ENCODE measurements around the gene FAM13A. TPM values are rescaled to one million over a fixed set of nuclear protein-coding genes. Genes with fewer than 3 reads are reported as not detected.

The FAM13A gene
- total and polyA plus RNA-seq, 8 donors = 6.0 to 132 (median 45.7) TPM

DNA sequence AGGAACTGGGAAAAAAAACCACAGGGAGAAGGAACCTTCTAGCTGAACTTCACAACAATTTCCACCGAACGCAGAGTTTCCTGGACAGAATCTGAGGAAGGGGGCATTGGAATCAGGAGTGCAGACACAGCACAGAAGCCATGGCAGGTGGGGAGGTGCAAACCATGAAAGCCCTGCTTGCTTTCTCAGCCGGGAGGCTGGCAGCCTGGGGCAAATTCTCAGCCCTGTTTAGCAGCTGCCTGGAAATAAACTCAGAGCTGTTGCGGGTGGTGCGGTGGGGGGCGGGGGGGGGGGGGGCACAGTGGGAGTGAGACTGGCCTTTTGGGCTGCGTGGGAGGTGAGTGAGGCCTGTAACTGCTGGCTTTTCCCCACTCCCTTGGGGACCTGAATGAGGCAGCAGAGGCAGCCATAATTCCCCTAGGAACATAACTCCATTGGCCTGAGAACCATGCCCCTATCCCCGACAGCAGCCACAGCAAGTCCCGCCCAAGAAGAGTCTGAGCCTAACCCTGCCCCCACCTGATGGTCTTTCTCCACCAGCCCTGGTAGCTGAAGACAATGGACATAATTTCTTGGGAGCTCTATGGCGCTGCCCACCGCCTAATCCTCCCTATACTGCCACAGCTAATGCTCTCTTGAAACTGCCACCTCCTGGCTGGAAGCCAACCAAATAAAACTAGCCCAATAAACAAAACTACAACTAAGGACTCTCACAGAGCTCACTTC, 176.3 kb downstream of the FAM13A start:
- intact Hi-C loops (cut with DNase I; ENCODE audit: low total_unique reads) = no loop called here
- Histone ChIP-seq H3K9me3 (no peaks in the 10 kb centered on the region), H3K4me1 (peaks cover 0 to 16% (median 6%) of the 10 kb centered on the region in 4 donors), H3K4me3 (no peak overlapping the region), H3K36me3 (no peaks in the 10 kb centered on the region), H3K27ac (no peak overlapping the region), H3K27me3 (no peaks in the 10 kb centered on the region)
- WGBS, 5 donors = 76 to 94% (median 86%) methylated on average over 9 to 11 of the region's 11 CpGs
- TF ChIP-seq POLR2A (IDR thresholded peaks at IDR 0.05) (no peak), POLR2AphosphoS5 (IDR thresholded peaks at IDR 0.05) (no peak), EP300 (IDR thresholded peaks at IDR 0.05) (no peak)
- TF ChIP-seq, protein P1, sequence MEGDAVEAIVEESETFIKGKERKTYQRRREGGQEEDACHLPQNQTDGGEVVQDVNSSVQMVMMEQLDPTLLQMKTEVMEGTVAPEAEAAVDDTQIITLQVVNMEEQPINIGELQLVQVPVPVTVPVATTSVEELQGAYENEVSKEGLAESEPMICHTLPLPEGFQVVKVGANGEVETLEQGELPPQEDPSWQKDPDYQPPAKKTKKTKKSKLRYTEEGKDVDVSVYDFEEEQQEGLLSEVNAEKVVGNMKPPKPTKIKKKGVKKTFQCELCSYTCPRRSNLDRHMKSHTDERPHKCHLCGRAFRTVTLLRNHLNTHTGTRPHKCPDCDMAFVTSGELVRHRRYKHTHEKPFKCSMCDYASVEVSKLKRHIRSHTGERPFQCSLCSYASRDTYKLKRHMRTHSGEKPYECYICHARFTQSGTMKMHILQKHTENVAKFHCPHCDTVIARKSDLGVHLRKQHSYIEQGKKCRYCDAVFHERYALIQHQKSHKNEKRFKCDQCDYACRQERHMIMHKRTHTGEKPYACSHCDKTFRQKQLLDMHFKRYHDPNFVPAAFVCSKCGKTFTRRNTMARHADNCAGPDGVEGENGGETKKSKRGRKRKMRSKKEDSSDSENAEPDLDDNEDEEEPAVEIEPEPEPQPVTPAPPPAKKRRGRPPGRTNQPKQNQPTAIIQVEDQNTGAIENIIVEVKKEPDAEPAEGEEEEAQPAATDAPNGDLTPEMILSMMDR (IDR thresholded peaks at IDR 0.05) = no peak
- no peak for DNase-seq

DNA sequence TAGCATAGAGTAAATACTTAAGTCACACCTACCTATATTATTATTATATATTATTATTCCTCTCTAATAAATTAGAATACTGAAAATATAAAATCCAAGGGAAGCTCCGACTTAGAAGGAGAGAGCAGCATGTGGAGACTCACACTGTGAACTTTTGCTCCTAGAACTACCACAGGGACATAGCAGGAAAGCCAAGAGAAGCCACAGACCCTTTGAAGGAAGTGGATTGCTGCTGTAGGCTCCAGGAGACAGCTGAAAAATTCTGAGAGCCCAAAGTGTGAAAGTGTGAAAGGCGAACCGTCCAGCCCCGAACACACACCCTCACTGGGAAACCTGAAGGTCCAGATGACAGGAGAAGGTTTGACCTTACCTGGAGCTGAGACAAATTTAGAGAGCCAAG, 177.0 kb downstream of the FAM13A start:
- intact Hi-C loops (cut with DNase I; ENCODE audit: low total_unique reads) = no loop called here
- TF ChIP-seq EP300 (IDR thresholded peaks at IDR 0.05) = no peak
- TF ChIP-seq POLR2AphosphoS5 (IDR thresholded peaks at IDR 0.05) = no peak
- TF ChIP-seq POLR2A (IDR thresholded peaks at IDR 0.05) = no peak
- TF ChIP-seq, protein P1 (IDR thresholded peaks at IDR 0.05) = no peak
- Histone ChIP-seq H3K27me3 (no peaks in the 10 kb centered on the region), H3K9me3 (no peaks in the 10 kb centered on the region), H3K4me3 (no peak overlapping the region), H3K4me1 (peaks cover 0 to 16% (median 6%) of the 10 kb centered on the region in 4 donors), H3K27ac (no peak overlapping the region), H3K36me3 (no peaks in the 10 kb centered on the region)
- 80 to 91% (median 88%) methylated on average over 4 of the region's 4 CpGs for WGBS, 5 donors
- DNase-seq = no peak

DNA sequence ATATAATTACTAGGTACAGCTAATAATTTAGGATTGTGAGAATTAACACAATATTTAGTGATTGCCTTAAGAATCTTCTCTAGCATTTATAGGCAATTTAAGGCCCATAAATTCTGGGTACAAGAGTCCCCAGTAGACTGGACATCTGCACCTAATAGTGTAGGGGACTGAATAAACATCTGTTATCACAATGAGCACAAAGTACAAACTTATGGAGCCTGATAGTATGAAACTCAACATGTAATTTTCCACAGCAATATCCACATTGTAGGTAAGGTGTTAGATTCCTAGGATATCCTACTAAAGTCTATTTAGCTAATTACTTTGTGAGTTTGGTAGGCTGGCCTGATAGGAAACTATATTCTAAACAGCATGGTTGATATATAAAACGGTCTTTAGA, 178.3 kb downstream of the FAM13A start:
- intact Hi-C loops (cut with DNase I; ENCODE audit: low total_unique reads) = no loop called here
- Histone ChIP-seq H3K27me3 (no peaks in the 10 kb centered on the region), H3K9me3 (no peaks in the 10 kb centered on the region), H3K4me3 (no peak overlapping the region), H3K27ac (no peak overlapping the region), H3K4me1 (peaks cover 0 to 16% (median 6%) of the 10 kb centered on the region in 4 donors), H3K36me3 (no peaks in the 10 kb centered on the region)
- WGBS, 5 donors = 36 to 56% (median 54%) methylated on average over 1 of the region's 1 CpG
- no peak for DNase-seq
- no peak for TF ChIP-seq POLR2AphosphoS5 (IDR thresholded peaks at IDR 0.05)
- no peak for TF ChIP-seq EP300 (IDR thresholded peaks at IDR 0.05)
- TF ChIP-seq, protein P1 (IDR thresholded peaks at IDR 0.05) = no peak

DNA sequence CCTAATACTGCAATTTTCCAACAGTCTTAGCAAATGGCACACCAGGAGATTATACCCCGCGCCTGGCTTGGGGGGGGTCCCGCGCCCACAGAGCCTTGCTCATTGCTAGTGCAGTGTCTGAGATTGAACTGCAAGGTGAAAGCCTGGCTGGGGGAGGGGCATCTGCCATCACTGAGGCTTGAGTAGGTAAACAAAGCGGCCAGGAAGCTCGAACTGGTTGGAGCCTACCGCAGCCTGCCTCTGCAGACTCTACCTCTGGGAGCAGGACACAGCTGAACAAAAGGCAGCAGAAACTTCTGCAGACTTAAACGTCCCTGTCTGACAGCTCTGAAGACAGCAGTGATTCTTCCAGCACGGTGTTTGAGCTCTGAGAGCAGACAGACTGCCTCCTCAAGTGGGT, 186.6 kb downstream of the FAM13A start:
- H3K4me1 ChIP-seq = peaks cover 0 to 20% (median 9%) of the 10 kb centered on the region in 4 donors
- DNase-seq = no peak
- 77 to 92% (median 86%) methylated on average over 4 to 9 of the region's 9 CpGs for WGBS, 5 donors
- H3K27ac ChIP-seq = no peak overlapping the region
- H3K27me3 ChIP-seq = no peaks in the 10 kb centered on the region
- no peaks in the 10 kb centered on the region for H3K36me3 ChIP-seq
- H3K4me3 ChIP-seq = no peak overlapping the region
- intact Hi-C loops (cut with DNase I; ENCODE audit: low total_unique reads) = no loop called here
- TF ChIP-seq EP300 (IDR thresholded peaks at IDR 0.05) (no peak), POLR2A (IDR thresholded peaks at IDR 0.05) (no peak), POLR2AphosphoS5 (IDR thresholded peaks at IDR 0.05) (no peak)
- TF ChIP-seq, protein P1 (IDR thresholded peaks at IDR 0.05) = no peak
- H3K9me3 ChIP-seq = no peaks in the 10 kb centered on the region
